Calu3 (cell line): Measurements from ENCODE around the gene SULT1E1. TPM values are rescaled to one million over a fixed set of nuclear protein-coding genes. Genes with fewer than 3 reads are reported as not detected.

Source experiments
- BruUV-seq: library from RNA; stranded (reverse); fragments of 400-500 nt; replicated peaks from 2 replicates; lab custom pipeline; 2021; lab: Mats Ljungman, UMichigan
- CTCF ChIA-PET: fragments of 300-600 bp; sonication (Branson Sonifier 250); formaldehyde crosslinking; loops from one replicate; lab custom pipeline; 2022; ENCODE audit warnings: antibody characterized with exemption; lab: Charles Lee
- DNase-seq: peaks from one replicate; pipeline ENCODE4 v3.0.0; 2022
- H3K27ac Mint-ChIP-seq: one replicate; pipeline ENCODE4 v1.8.0; 2022; ENCODE audit warnings: mixed read lengths; ENCODE audit not compliant: unreplicated experiment
- H3K27me3 Mint-ChIP-seq: one replicate; pipeline ENCODE4 v1.8.0; 2022; ENCODE audit warnings: mixed read lengths; ENCODE audit not compliant: unreplicated experiment
- H3K36me3 Mint-ChIP-seq: one replicate; pipeline ENCODE4 v1.8.0; 2022; ENCODE audit warnings: mild to moderate bottlenecking, moderate library complexity, mixed read lengths; ENCODE audit not compliant: insufficient read depth, unreplicated experiment
- H3K4me1 Mint-ChIP-seq: one replicate; pipeline ENCODE4 v1.8.0; 2022; ENCODE audit warnings: mild to moderate bottlenecking, low read depth, mixed read lengths; ENCODE audit not compliant: unreplicated experiment
- H3K4me3 Mint-ChIP-seq: one replicate; pipeline ENCODE4 v1.8.0; 2022; ENCODE audit warnings: mild to moderate bottlenecking, low read depth, moderate library complexity, mixed read lengths; ENCODE audit not compliant: unreplicated experiment
- H3K9me3 Mint-ChIP-seq: one replicate; pipeline ENCODE4 v1.8.0; 2022; ENCODE audit warnings: low read depth, mixed read lengths; ENCODE audit not compliant: unreplicated experiment
- intact Hi-C: fragments of 100-400 bp; cut with micrococcal nuclease; formaldehyde crosslinking; loops from one replicate; pipeline ENCODE4 v1.10.0; 2022; ENCODE audit not compliant: unreplicated experiment
- total RNA-seq: library from RNA; stranded (reverse); gene quantifications from 2 replicates; pipeline ENCODE4 v1.2.3, GENCODE V29; 2022
- TF ChIP-seq, protein P1 (sequence below): fragments of 200-600 bp; IDR thresholded peaks from one replicate; pipeline ENCODE4 v1.8.0; 2022; ENCODE audit warnings: antibody characterized with exemption; ENCODE audit not compliant: unreplicated experiment

Gene SULT1E1
- total RNA-seq, 1 experiment from 2014 or later, result 2.4 TPM

DNA sequence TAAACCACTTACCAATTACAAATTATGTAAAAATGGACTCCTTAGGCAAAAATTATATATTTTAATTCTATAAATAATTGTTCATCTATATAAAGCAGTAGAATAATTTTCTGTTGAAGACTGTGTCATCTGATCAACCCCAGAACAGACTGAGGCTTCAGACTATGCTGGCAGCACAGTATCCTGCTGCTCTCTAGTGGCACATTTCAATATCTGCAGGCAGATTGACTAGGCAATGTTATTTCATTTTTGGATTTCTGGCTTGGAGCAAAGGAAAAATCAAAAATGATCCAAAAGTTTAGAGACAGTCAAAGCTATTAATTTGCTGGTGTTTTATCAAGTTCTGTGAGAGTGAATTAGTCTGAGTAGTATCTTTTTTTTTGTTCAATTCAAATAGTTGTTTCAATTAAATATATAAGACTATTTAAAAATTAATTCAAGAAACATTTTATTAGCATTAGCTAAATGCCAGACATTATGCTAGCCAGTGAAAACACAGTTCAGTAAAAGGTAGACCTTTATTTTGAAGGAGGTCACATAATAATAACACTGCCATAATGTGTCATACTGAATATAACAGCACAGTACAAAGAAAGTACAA is 21.3 kb upstream of the SULT1E1 start:
- CTCF ChIA-PET, result interaction anchor here (1.0 to 1.4 kb wide), 3 partner anchors 51 to 129 kb away, joined by 3 to 6 read pairs (median 3); no protein-coding TSS in a partner anchor
- no peak overlapping the region for H3K4me3 Mint-ChIP-seq
- BruUV-seq, result no TSS peak
- intact Hi-C loops, result loop anchor here (1.0 kb wide), 2 partner anchors 51 to 192 kb away; no protein-coding TSS in a partner anchor
- TF ChIP-seq, protein P1, sequence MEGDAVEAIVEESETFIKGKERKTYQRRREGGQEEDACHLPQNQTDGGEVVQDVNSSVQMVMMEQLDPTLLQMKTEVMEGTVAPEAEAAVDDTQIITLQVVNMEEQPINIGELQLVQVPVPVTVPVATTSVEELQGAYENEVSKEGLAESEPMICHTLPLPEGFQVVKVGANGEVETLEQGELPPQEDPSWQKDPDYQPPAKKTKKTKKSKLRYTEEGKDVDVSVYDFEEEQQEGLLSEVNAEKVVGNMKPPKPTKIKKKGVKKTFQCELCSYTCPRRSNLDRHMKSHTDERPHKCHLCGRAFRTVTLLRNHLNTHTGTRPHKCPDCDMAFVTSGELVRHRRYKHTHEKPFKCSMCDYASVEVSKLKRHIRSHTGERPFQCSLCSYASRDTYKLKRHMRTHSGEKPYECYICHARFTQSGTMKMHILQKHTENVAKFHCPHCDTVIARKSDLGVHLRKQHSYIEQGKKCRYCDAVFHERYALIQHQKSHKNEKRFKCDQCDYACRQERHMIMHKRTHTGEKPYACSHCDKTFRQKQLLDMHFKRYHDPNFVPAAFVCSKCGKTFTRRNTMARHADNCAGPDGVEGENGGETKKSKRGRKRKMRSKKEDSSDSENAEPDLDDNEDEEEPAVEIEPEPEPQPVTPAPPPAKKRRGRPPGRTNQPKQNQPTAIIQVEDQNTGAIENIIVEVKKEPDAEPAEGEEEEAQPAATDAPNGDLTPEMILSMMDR, result peak; percentile 61
- H3K27ac Mint-ChIP-seq, result no peak overlapping the region
- H3K9me3 Mint-ChIP-seq, result peaks cover 4% of the 10 kb centered on the region
- peaks cover 22% of the 10 kb centered on the region for H3K4me1 Mint-ChIP-seq
- H3K27me3 Mint-ChIP-seq, result no peaks in the 10 kb centered on the region
- no peaks in the 10 kb centered on the region for H3K36me3 Mint-ChIP-seq
- peak; percentile 6 for DNase-seq

DNA sequence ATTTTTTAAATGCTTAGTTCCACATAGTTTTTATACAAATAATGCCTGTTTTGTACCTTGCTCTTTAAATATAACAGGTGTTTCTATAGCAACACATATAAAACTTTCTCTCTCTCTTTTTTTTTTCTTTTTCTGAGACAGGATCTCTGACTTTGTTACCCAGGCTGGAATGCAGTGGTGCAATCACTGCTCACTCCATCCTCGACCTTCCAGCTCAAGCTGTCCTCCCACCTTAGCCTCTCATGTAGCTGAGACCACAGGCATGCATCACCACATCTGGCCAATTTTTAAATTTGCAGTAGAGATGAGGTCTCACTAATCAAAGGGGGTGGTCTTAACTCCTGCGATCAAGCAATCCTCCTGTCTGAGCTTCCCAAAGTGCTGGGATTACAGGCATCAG is 18.3 kb upstream of the SULT1E1 start:
- TF ChIP-seq, protein P1, result no peak
- H3K27me3 Mint-ChIP-seq, result no peaks in the 10 kb centered on the region
- no peak overlapping the region for H3K4me3 Mint-ChIP-seq
- BruUV-seq, result no TSS peak
- CTCF ChIA-PET, result no interaction called here
- H3K36me3 Mint-ChIP-seq, result no peaks in the 10 kb centered on the region
- intact Hi-C loops, result no loop called here
- no peaks in the 10 kb centered on the region for H3K9me3 Mint-ChIP-seq
- no peak for DNase-seq
- H3K4me1 Mint-ChIP-seq, result peaks cover 32% of the 10 kb centered on the region
- H3K27ac Mint-ChIP-seq, result no peak overlapping the region

DNA sequence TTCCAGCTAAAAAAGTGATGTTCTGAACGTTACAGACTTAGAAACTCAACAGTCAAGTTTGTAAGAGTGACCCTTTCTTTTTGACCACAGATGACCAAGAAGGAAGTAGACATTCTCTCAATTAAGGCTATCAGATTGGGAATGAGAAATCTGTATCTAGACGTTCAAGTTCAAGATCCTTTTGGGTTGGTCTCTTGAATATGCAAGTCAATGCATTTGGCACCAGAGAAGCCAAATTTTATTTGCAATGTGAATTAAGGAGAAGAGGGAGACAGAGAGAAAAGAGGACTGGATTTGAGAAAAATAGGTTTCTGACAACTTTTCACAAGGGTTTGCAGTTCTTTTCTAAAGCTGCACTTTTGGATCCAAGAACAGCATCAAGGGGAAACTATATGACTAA is 17.5 kb upstream of the SULT1E1 start:
- H3K9me3 Mint-ChIP-seq, result no peaks in the 10 kb centered on the region
- intact Hi-C loops, result no loop called here

DNA sequence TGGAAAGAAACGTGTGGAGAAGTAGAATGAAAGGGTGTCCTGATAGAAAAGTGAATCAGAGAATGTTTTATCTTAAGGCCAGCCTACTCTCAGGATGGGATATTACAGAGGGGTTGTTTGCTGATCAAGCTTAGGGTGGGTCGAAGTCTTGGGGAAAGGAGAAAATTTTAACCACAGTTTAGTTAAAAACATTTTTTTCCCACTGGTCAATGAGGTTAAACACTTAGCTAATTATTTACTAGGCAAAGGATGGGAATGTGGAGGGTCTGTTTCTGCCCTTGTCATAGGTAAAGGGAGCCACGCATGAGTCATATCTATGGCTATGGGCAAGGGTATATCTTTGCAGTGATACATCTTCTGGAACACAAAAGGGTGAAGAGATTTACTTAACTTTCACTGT is 16.1 kb upstream of the SULT1E1 start:
- CTCF ChIA-PET, result no interaction called here
- BruUV-seq, result no TSS peak
- no peak for DNase-seq
- intact Hi-C loops, result no loop called here
- H3K27me3 Mint-ChIP-seq, result no peaks in the 10 kb centered on the region
- H3K4me3 Mint-ChIP-seq, result no peak overlapping the region
- TF ChIP-seq, protein P1, result no peak
- no peaks in the 10 kb centered on the region for H3K9me3 Mint-ChIP-seq
- H3K27ac Mint-ChIP-seq, result no peak overlapping the region
- H3K36me3 Mint-ChIP-seq, result no peaks in the 10 kb centered on the region
- H3K4me1 Mint-ChIP-seq, result peaks cover 32% of the 10 kb centered on the region

More for the DNA sequence above, 17.5 kb upstream of the SULT1E1 start:
- TF ChIP-seq, protein P1, result no peak
- Mint-ChIP-seq H3K27ac (no peak overlapping the region), H3K36me3 (no peaks in the 10 kb centered on the region), H3K4me1 (peaks cover 32% of the 10 kb centered on the region), H3K4me3 (no peak overlapping the region), H3K27me3 (no peaks in the 10 kb centered on the region)
- no peak for DNase-seq
- BruUV-seq, result no TSS peak
- CTCF ChIA-PET, result no interaction called here
